Testis (tissue), 2 donors: Measurements from ENCODE around the gene THRB.

ENCODE experiments used
- CTCF ChIP-seq, 3 experiments: fragments of 450-650 bp in 2 of 3; fragments of 200-600 bp in 1 of 3; sonication (generic) in 1 of 3; IDR thresholded peaks; one replicate each; pipeline ENCODE4 v1.5.1; 2016 to 2019; ENCODE audit warnings: antibody characterized with exemption in 3 of 3, mild to moderate bottlenecking in 2 of 3, moderate library complexity in 1 of 3
- POLR2A ChIP-seq: fragments of 450-650 bp; IDR thresholded peaks from one replicate; pipeline ENCODE4 v1.6.1; 2017; ENCODE audit warnings: antibody characterized with exemption, mild to moderate bottlenecking, moderate library complexity

- TF ChIP-seq CTCF (IDR thresholded peaks at IDR 0.05): no peak
- TF ChIP-seq POLR2A: no peak
Observed at GRCh38 chr3:24519368-24520100, 24.9 kb upstream of the THRB start.
